Measurements from ENCODE around the gene MRTFA.

Gene MRTFA

DNA sequence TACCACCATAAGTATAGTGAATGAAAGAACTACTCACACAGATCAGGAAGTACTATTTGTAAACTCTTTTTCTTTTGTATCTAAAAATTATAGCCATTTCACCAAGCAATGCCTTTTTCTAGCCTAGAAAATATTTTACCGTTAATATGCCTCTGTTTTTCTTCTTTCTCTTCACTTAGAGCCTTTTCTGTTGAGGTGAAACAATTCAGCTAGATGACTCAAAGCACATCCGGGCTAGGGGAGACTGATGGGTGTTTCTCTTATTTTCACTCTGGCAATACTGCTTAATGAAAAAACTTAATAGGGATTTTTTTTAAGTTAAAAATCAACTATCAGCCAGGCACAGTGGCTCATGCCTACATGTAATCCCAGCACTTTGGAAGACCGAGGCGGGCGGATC lies 172.8 kb downstream of the MRTFA start:
- no peak overlapping the region for H3K27ac ChIP-seq (replicated peaks; ENCODE audit: low read length)
- H3K4me1 ChIP-seq (ENCODE audit: control insufficient read depth in 2 of 2, insufficient read depth in 1 of 2, low read depth in 1 of 2, low read length in 2 of 2), result no peaks in the 10 kb centered on the region
- H4K8ac ChIP-seq (ENCODE audit: low read depth, low read length), result no peak overlapping the region
- H3K36me3 ChIP-seq (replicated peaks in 1 of 2; ENCODE audit: control insufficient read depth in 2 of 2, insufficient read depth in 2 of 2, low read length in 2 of 2), result peaks cover 2 to 20% of the 10 kb centered on the region in 2 donors
- no peaks in the 10 kb centered on the region for H3K9me3 ChIP-seq (replicated peaks in 1 of 2; ENCODE audit: control insufficient read depth in 2 of 2, insufficient read depth in 1 of 2, low read depth in 1 of 2, low read length in 2 of 2)
- no peak for DNase-seq (ENCODE audit: low spot score)
- H3K27me3 ChIP-seq (ENCODE audit: control insufficient read depth in 3 of 3, insufficient read depth in 3 of 3, low read depth in 1 of 3, low read length in 3 of 3), result no peaks in the 10 kb centered on the region
- WGBS, 2 donors (ENCODE audit: extremely low coverage in 2 of 2, insufficient read length in 2 of 2, insufficient replicate concordance in 1 of 2), result no CpG with 5 or more reads among the region's 5 CpGs
- no peak overlapping the region for H3K4ac ChIP-seq (ENCODE audit: low read length)
- H2AFZ ChIP-seq (ENCODE audit: low read length), result no peak overlapping the region
- no peak overlapping the region for H2BK15ac ChIP-seq (ENCODE audit: low read length)
- H2BK12ac ChIP-seq (ENCODE audit: low read length), result no peak overlapping the region
- H2BK5ac ChIP-seq (ENCODE audit: low read length), result no peak overlapping the region
- no peak overlapping the region for H3K23ac ChIP-seq (ENCODE audit: low read depth, low read length, poor library complexity)
- H3K4me2 ChIP-seq (ENCODE audit: insufficient read depth, low read length, poor library complexity, severe bottlenecking), result no peak overlapping the region
- H3K14ac ChIP-seq (ENCODE audit: low read length), result no peak overlapping the region
- no peaks in the 10 kb centered on the region for H3K79me1 ChIP-seq (ENCODE audit: low read depth, low read length)
- no peak overlapping the region for H2AK5ac ChIP-seq (ENCODE audit: low read depth, low read length)
- H3K4me3 ChIP-seq (ENCODE audit: low read length in 2 of 2), result no peak overlapping the region
- no peak overlapping the region for H2BK120ac ChIP-seq (ENCODE audit: low read depth, low read length)
- no peak overlapping the region for H3K18ac ChIP-seq (ENCODE audit: low read length)
- no peak overlapping the region for H3K9ac ChIP-seq (ENCODE audit: low read depth, low read length, poor library complexity)
- no peak overlapping the region for H4K91ac ChIP-seq (ENCODE audit: low read depth, low read length, poor library complexity)

DNA sequence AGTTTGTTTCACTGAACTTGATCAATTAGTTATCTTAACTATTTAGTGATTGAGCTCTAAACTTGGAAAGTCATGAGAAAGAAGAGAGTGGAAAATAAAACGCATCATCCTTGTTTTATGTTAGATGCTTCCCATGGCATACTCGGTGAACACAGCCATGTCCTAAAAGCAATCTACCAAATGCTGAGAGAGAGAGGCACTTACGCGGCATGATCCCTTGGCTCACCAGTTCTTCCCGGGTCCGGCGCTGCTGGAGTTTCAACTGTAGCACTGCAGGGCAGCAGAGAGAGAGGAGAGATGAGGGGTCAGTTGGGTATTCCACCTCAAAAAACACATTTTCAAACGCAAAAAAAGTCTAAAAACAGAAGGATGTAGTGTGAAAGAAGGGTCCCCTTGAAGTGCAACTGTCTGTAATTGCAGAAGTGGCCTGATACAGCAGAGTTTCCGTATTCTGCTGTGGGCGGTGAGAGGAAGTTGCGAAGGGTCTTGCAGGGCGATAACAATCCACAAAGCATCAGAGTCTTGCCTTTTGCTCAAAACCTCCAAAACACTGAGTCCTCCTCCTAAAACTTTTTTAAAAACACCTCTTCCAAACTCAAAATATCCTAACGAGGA lies 173.4 kb downstream of the MRTFA start:
- Histone ChIP-seq H3K9ac (ENCODE audit: low read depth, low read length, poor library complexity) (no peak overlapping the region), H3K9me3 (replicated peaks in 1 of 2; ENCODE audit: control insufficient read depth in 2 of 2, insufficient read depth in 1 of 2, low read depth in 1 of 2, low read length in 2 of 2) (no peaks in the 10 kb centered on the region), H2BK5ac (ENCODE audit: low read length) (no peak overlapping the region), H2BK12ac (ENCODE audit: low read length) (no peak overlapping the region), H3K4me3 (ENCODE audit: low read length in 2 of 2) (no peak overlapping the region), H4K8ac (ENCODE audit: low read depth, low read length) (no peak overlapping the region), H2AK5ac (ENCODE audit: low read depth, low read length) (no peak overlapping the region), H3K14ac (ENCODE audit: low read length) (no peak overlapping the region), H4K91ac (ENCODE audit: low read depth, low read length, poor library complexity) (no peak overlapping the region), H2AFZ (ENCODE audit: low read length) (no peak overlapping the region), H3K4ac (ENCODE audit: low read length) (no peak overlapping the region), H3K4me2 (ENCODE audit: insufficient read depth, low read length, poor library complexity, severe bottlenecking) (no peak overlapping the region), H3K27me3 (ENCODE audit: control insufficient read depth in 3 of 3, insufficient read depth in 3 of 3, low read depth in 1 of 3, low read length in 3 of 3) (no peaks in the 10 kb centered on the region), H3K4me1 (ENCODE audit: control insufficient read depth in 2 of 2, insufficient read depth in 1 of 2, low read depth in 1 of 2, low read length in 2 of 2) (no peaks in the 10 kb centered on the region), H3K18ac (ENCODE audit: low read length) (no peak overlapping the region), H3K79me1 (ENCODE audit: low read depth, low read length) (no peaks in the 10 kb centered on the region), H2BK120ac (ENCODE audit: low read depth, low read length) (no peak overlapping the region), H3K23ac (ENCODE audit: low read depth, low read length, poor library complexity) (no peak overlapping the region), H2BK15ac (ENCODE audit: low read length) (no peak overlapping the region), H3K36me3 (replicated peaks in 1 of 2; ENCODE audit: control insufficient read depth in 2 of 2, insufficient read depth in 2 of 2, low read length in 2 of 2) (peaks cover 2 to 20% of the 10 kb centered on the region in 2 donors), H3K27ac (replicated peaks; ENCODE audit: low read length) (no peak overlapping the region)
- WGBS, 2 donors (ENCODE audit: extremely low coverage in 2 of 2, insufficient read length in 2 of 2, insufficient replicate concordance in 1 of 2), result 100% methylated on average over 1 of the region's 13 CpGs; no CpG with 5 or more reads in 1 of the 2 donors
- no peak for DNase-seq (ENCODE audit: low spot score)

DNA sequence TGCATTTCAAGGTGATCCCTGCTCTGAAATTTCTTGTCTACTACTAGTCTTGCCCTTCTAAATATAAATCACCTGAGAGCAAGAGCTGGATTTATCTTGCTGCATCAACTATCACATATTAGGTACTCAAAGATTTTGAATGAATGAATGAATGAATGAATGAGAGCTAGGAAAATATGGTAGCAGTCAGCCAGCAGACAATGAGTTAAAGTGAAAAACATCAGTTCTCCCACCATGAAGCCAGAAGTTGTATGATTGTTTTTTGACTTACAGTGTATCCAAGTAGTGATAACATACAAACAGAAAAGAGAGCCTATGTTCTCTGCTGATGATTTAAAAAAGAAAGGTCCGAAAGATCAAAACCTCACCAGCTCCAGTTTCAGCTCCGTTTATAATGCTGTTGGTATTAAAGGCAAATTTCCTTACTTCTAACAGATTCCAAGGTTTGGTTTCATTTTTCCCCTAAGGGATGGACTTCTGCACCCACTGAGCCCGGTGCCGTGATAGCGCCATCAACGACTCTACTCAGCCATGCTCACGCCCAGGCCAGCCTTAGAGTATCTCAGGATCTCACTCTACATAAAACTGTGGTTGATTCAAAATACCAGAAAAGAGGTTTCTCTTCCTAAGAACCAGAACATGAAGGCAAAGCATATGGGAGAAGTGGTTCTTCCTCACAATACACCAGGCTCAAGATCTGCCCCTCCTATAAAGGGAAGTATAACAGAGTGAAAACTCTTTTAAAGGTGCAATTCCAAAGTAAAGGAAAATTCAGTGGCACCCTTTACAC lies 174.1 kb downstream of the MRTFA start:
- Histone ChIP-seq H2BK15ac (ENCODE audit: low read length) (no peak overlapping the region), H2AK5ac (ENCODE audit: low read depth, low read length) (no peak overlapping the region), H3K27ac (replicated peaks; ENCODE audit: low read length) (no peak overlapping the region), H3K36me3 (replicated peaks in 1 of 2; ENCODE audit: control insufficient read depth in 2 of 2, insufficient read depth in 2 of 2, low read length in 2 of 2) (peaks cover 2 to 20% of the 10 kb centered on the region in 2 donors), H3K27me3 (ENCODE audit: control insufficient read depth in 3 of 3, insufficient read depth in 3 of 3, low read depth in 1 of 3, low read length in 3 of 3) (no peaks in the 10 kb centered on the region), H4K91ac (ENCODE audit: low read depth, low read length, poor library complexity) (no peak overlapping the region), H3K4me1 (ENCODE audit: control insufficient read depth in 2 of 2, insufficient read depth in 1 of 2, low read depth in 1 of 2, low read length in 2 of 2) (no peaks in the 10 kb centered on the region), H2BK12ac (ENCODE audit: low read length) (no peak overlapping the region), H3K9ac (ENCODE audit: low read depth, low read length, poor library complexity) (no peak overlapping the region), H3K4me3 (ENCODE audit: low read length in 2 of 2) (no peak overlapping the region), H2AFZ (ENCODE audit: low read length) (no peak overlapping the region), H3K14ac (ENCODE audit: low read length) (no peak overlapping the region), H3K4ac (ENCODE audit: low read length) (no peak overlapping the region), H3K23ac (ENCODE audit: low read depth, low read length, poor library complexity) (no peak overlapping the region), H4K8ac (ENCODE audit: low read depth, low read length) (no peak overlapping the region), H3K18ac (ENCODE audit: low read length) (no peak overlapping the region), H3K4me2 (ENCODE audit: insufficient read depth, low read length, poor library complexity, severe bottlenecking) (no peak overlapping the region), H2BK120ac (ENCODE audit: low read depth, low read length) (no peak overlapping the region), H2BK5ac (ENCODE audit: low read length) (no peak overlapping the region), H3K9me3 (replicated peaks in 1 of 2; ENCODE audit: control insufficient read depth in 2 of 2, insufficient read depth in 1 of 2, low read depth in 1 of 2, low read length in 2 of 2) (no peaks in the 10 kb centered on the region), H3K79me1 (ENCODE audit: low read depth, low read length) (no peaks in the 10 kb centered on the region)
- no peak for DNase-seq (ENCODE audit: low spot score)
- WGBS, 2 donors (ENCODE audit: extremely low coverage in 2 of 2, insufficient read length in 2 of 2, insufficient replicate concordance in 1 of 2), result no CpG with 5 or more reads among the region's 7 CpGs

DNA sequence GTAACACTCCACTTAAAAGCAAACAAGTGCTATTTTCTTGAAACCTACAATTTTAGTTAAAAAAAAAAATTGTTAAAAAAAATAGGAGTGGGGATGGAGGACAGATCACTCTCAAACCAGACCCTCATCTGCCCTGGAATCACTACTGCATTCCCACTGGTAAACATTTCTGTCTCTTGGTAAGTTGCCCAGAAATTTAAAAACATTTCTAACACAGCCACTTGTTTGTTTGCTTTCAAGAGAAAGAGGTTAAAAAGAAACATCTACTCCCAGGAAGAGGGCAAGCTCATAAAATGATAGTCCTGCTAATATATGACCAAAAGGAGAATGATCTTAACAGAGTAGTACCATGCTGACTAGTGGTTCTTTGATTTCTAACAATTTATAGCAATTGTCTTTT lies 182.8 kb downstream of the MRTFA start:
- H2AFZ ChIP-seq (ENCODE audit: low read length), result no peak overlapping the region
- no peak overlapping the region for H2BK5ac ChIP-seq (ENCODE audit: low read length)
- H2BK120ac ChIP-seq (ENCODE audit: low read depth, low read length), result no peak overlapping the region
- H2BK15ac ChIP-seq (ENCODE audit: low read length), result no peak overlapping the region
- no peak overlapping the region for H4K8ac ChIP-seq (ENCODE audit: low read depth, low read length)
- no peak for DNase-seq (ENCODE audit: low spot score)
- H3K79me1 ChIP-seq (ENCODE audit: low read depth, low read length), result no peaks in the 10 kb centered on the region
- H3K18ac ChIP-seq (ENCODE audit: low read length), result no peak overlapping the region
- H3K4me1 ChIP-seq (ENCODE audit: control insufficient read depth in 2 of 2, insufficient read depth in 1 of 2, low read depth in 1 of 2, low read length in 2 of 2), result no peaks in the 10 kb centered on the region
- no peak overlapping the region for H2BK12ac ChIP-seq (ENCODE audit: low read length)
- no peak overlapping the region for H3K4ac ChIP-seq (ENCODE audit: low read length)
- no peak overlapping the region for H3K4me3 ChIP-seq (ENCODE audit: low read length in 2 of 2)
- H2AK5ac ChIP-seq (ENCODE audit: low read depth, low read length), result no peak overlapping the region
- peaks cover 0 to 2% of the 10 kb centered on the region in 2 donors for H3K9me3 ChIP-seq (replicated peaks in 1 of 2; ENCODE audit: control insufficient read depth in 2 of 2, insufficient read depth in 1 of 2, low read depth in 1 of 2, low read length in 2 of 2)
- no peak overlapping the region for H3K14ac ChIP-seq (ENCODE audit: low read length)
- no peak overlapping the region for H3K27ac ChIP-seq (replicated peaks; ENCODE audit: low read length)
- H3K4me2 ChIP-seq (ENCODE audit: insufficient read depth, low read length, poor library complexity, severe bottlenecking), result no peak overlapping the region
- no peak overlapping the region for H4K91ac ChIP-seq (ENCODE audit: low read depth, low read length, poor library complexity)
- H3K9ac ChIP-seq (ENCODE audit: low read depth, low read length, poor library complexity), result no peak overlapping the region
- H3K23ac ChIP-seq (ENCODE audit: low read depth, low read length, poor library complexity), result no peak overlapping the region
- no peaks in the 10 kb centered on the region for H3K27me3 ChIP-seq (ENCODE audit: control insufficient read depth in 3 of 3, insufficient read depth in 3 of 3, low read depth in 1 of 3, low read length in 3 of 3)
- H3K36me3 ChIP-seq (replicated peaks in 1 of 2; ENCODE audit: control insufficient read depth in 2 of 2, insufficient read depth in 2 of 2, low read length in 2 of 2), result no peaks in the 10 kb centered on the region
